ENCODE data around the gene PCYT1A.

GRCh38 chr3:196268284-196269163 lies 19.0 kb downstream of the PCYT1A start:
- TF ChIP-seq EZH2phosphoT487 (IDR thresholded peaks at IDR 0.05; ENCODE audit: insufficient read depth, low read depth) (no peak), EZH2 (IDR thresholded peaks at IDR 0.05; ENCODE audit: insufficient read depth, poor library complexity, severe bottlenecking) (no peak)

Measured in GM23248 (cell line).